Keratinocyte (primary cell): ENCODE results near the gene NANOG. TPM values are rescaled to one million over a fixed set of nuclear protein-coding genes. Genes with fewer than 3 reads are reported as not detected.
"Not testable (repeated sequence)": the region's sequence is repeated elsewhere in the genome, so short reads cannot be mapped to it uniquely, and the experiment has no call there.

ENCODE experiments used
- DNase-seq: peaks from one replicate; pipeline ENCODE4 v3.0.0-alpha.2; 2011; ENCODE audit warnings: low read depth, missing footprints, low spot score
- FAIRE-seq: peaks from 2 replicates; lab custom pipeline; 2011; peaks lifted over from hg19 to GRCh38; lab: Jason Lieb, UNC
- H2AFZ ChIP-seq: 2 replicates; pipeline ENCODE4 v1.6.0; 2012; ENCODE audit warnings: low read length, control low read depth, inconsistent platforms; ENCODE audit not compliant: control insufficient read depth
- H3K27ac ChIP-seq: 2 replicates; pipeline ENCODE4 v1.5.1; 2011; ENCODE audit warnings: low read length; ENCODE audit not compliant: control insufficient read depth, insufficient read depth
- H3K27me3 ChIP-seq: 3 replicates; pipeline ENCODE4 v1.6.0; 2011; ENCODE audit warnings: low read length; ENCODE audit not compliant: control insufficient read depth, insufficient read depth; ENCODE audit errors: extremely low read depth
- H3K36me3 ChIP-seq, 2 experiments: 2 replicates in 1 of 2; 3 replicates in 1 of 2; pipeline ENCODE4 v1.5.1; 2011; ENCODE audit warnings: low read length in 2 of 2, mild to moderate bottlenecking in 1 of 2; ENCODE audit not compliant: control insufficient read depth in 2 of 2, insufficient read depth in 2 of 2; ENCODE audit errors: extremely low read depth in 1 of 2
- H3K4me1 ChIP-seq: 3 replicates; pipeline ENCODE4 v1.5.1; 2011; ENCODE audit warnings: low read length; ENCODE audit not compliant: control insufficient read depth, insufficient read depth; ENCODE audit errors: extremely low read depth
- H3K4me2 ChIP-seq: 3 replicates; pipeline ENCODE4 v1.6.0; 2011; ENCODE audit warnings: low read depth, low read length; ENCODE audit not compliant: control insufficient read depth, insufficient read depth; ENCODE audit errors: extremely low read depth
- H3K4me3 ChIP-seq, 3 experiments: fragments of 200-600 bp in 1 of 3; sonication (generic) in 1 of 3; 2 replicates in 2 of 3; 3 replicates in 1 of 3; pipeline ENCODE4 v1.5.1; 2011 to 2016; ENCODE audit warnings: low read length in 3 of 3, mild to moderate bottlenecking in 3 of 3, control low read depth in 2 of 3, inconsistent platforms in 1 of 3, low read depth in 1 of 3, mixed read lengths in 1 of 3, mixed run types in 1 of 3, moderate library complexity in 1 of 3; ENCODE audit not compliant: control insufficient read depth in 2 of 3, insufficient read depth in 2 of 3; ENCODE audit errors: extremely low read depth in 1 of 3
- H3K79me2 ChIP-seq: 2 replicates; pipeline ENCODE4 v1.6.0; 2012; ENCODE audit warnings: low read length; ENCODE audit not compliant: control insufficient read depth, insufficient read depth
- H3K9ac ChIP-seq: 3 replicates; pipeline ENCODE4 v1.6.0; 2011; ENCODE audit warnings: low read length; ENCODE audit not compliant: control insufficient read depth, insufficient read depth; ENCODE audit errors: extremely low read depth
- H3K9me1 ChIP-seq: 3 replicates; pipeline ENCODE4 v1.6.0; 2011; ENCODE audit warnings: low read length; ENCODE audit not compliant: control insufficient read depth, insufficient read depth; ENCODE audit errors: extremely low read depth
- H3K9me3 ChIP-seq: 2 replicates; pipeline ENCODE4 v1.5.1; 2012; ENCODE audit warnings: low read depth, low read length; ENCODE audit not compliant: control insufficient read depth
- H4K20me1 ChIP-seq: 3 replicates; pipeline ENCODE4 v1.6.0; 2011; ENCODE audit warnings: low read length; ENCODE audit not compliant: control insufficient read depth, insufficient read depth; ENCODE audit errors: extremely low read depth
- EZH2 ChIP-seq: IDR thresholded peaks from one replicate; pipeline ENCODE4 v1.6.1; 2012; ENCODE audit warnings: inconsistent platforms, mild to moderate bottlenecking, low read length, moderate library complexity
- dilution Hi-C: fragments of 300-500 bp; cut with MboI; formaldehyde crosslinking; loops from one replicate; pipeline ENCODE4 v1.7.0; 2020; ENCODE audit warnings: low sequenced_read_pairs; ENCODE audit not compliant: extremely low pct_ligation_motif_present
- polyA minus RNA-seq, 3 experiments: library from RNA; depleted of rRNA, polyadenylated mRNA; stranded (reverse); fragments of >200 nt; gene quantifications; 1 replicate in 1 of 3; 2 replicates in 1 of 3; 3 replicates in 1 of 3; pipeline ENCODE4 v1.2.3, GENCODE V29; 2011
- polyA plus RNA-seq, 5 experiments: library from polyadenylated mRNA; depleted of rRNA in 3 of 5; stranded (reverse) in 3 of 5; stranded (forward) in 1 of 5; unstranded in 1 of 5; fragments of >200 nt; gene quantifications; 1 replicate in 1 of 5; 2 replicates in 3 of 5; 3 replicates in 1 of 5; pipeline versions ENCODE4 v1.2.1 to v1.2.3, GENCODE V29; 2011 to 2012; ENCODE audit warnings: missing spikeins in 2 of 5, low read depth in 1 of 5, low replicate concordance in 1 of 5
- TF ChIP-seq, protein P1 (sequence below), 3 experiments: IDR thresholded peaks in 1 of 3; conservative IDR thresholded peaks in 1 of 3; optimal IDR thresholded peaks in 1 of 3; 2 replicates in 2 of 3; 3 replicates in 1 of 3; pipeline versions ENCODE3 to v1.5.1; 2011; ENCODE audit warnings: low read length in 3 of 3, mild to moderate bottlenecking in 3 of 3, moderate library complexity in 2 of 3, control low read depth in 1 of 3, inconsistent platforms in 1 of 3; ENCODE audit not compliant: insufficient read depth in 2 of 3; ENCODE audit errors: extremely low read depth in 1 of 3

The NANOG gene
- polyA plus RNA-seq: 0.01 TPM in 2 of 3 replicates, not detected in the other
- polyA plus RNA-seq (2011; ENCODE audit: low read depth): not detected
- polyA plus RNA-seq (2011; cell fraction: cytosol; rRNA removed): not detected in 2 replicates
- polyA plus RNA-seq (2011; cell fraction: nucleus; rRNA removed): 0.08 and 0.09 TPM in 2 replicates
- not detected in 2 replicates for polyA plus RNA-seq (2012; ENCODE audit: low replicate concordance)
- polyA minus RNA-seq: 0.10 to 0.13 TPM in 2 of 3 replicates, not detected in the other
- polyA minus RNA-seq (2011; cell fraction: cytosol; rRNA and poly(A)+ RNA removed): not detected
- polyA minus RNA-seq (2011; cell fraction: nucleus; rRNA and poly(A)+ RNA removed): 0.32 TPM in 1 of 2 replicates, not detected in the other

DNA sequence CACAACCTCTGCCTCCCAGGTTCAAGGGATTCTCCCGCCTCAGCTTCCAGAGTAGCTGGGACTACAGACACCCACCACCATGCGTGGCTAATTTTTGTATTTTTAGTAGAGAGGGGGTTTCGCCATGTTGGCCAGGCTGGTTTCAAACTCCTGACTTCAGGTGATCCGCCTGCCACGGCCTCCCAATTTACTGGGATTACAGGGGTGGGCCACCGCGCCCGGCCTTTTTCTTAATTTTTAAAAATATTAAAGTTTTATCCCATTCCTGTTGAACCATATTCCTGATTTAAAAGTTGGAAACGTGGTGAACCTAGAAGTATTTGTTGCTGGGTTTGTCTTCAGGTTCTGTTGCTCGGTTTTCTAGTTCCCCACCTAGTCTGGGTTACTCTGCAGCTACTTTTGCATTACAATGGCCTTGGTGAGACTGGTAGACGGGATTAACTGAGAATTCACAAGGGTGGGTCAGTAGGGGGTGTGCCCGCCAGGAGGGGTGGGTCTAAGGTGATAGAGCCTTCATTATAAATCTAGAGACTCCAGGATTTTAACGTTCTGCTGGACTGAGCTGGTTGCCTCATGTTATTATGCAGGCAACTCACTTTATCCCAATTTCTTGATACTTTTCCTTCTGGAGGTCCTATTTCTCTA, at the start of gene NANOG:
Gene NANOG, plus strand, starts transcription at position 519 of the 645 bp plus-strand sequence. CDS start 213 bp downstream, outside the sequence.
- H2AFZ ChIP-seq, H3K36me3 ChIP-seq, DNase-seq, H3K4me1 ChIP-seq, FAIRE-seq, H3K27ac ChIP-seq, H3K4me3 ChIP-seq, H3K27me3 ChIP-seq, H3K9me3 ChIP-seq, H4K20me1 ChIP-seq, H3K9me1 ChIP-seq, dilution Hi-C loops, H3K79me2 ChIP-seq, H3K9ac ChIP-seq: not testable (repeated sequence)
- H3K4me2 ChIP-seq: peak within 1 kb of the TSS; percentile 22

DNA sequence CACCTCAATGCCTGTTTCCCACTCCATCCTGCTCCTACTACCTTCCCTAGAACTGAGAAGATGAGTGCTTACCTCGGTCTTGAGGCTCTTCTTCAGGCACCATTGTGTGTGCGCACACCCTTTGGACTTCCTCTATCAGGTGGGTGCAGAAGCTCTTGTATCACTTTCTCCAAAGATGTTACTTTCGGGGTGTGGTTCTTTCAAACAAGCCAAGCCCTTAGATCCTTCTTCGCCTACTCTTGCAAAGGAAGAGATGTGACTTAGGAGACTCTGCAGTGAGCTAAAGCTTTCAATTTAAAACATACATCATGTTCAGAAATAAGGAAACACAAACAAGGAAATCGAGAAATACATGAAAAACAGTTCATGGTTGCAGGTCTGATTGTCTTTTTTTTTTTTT, 42.0 kb upstream of the NANOG start, which contains the start of gene CLEC4C:
Gene CLEC4C, minus strand, starts transcription at position 130 of the 400 bp plus-strand sequence. Its CDS starts 27 bp downstream, at position 103.
- no peaks in the 10 kb centered on the region for H3K9me1 ChIP-seq
- DNase-seq (no peak), FAIRE-seq (no peak)
- dilution Hi-C loops: no loop called here
- no peaks in the 10 kb centered on the region for H4K20me1 ChIP-seq
- no peaks in the 10 kb centered on the region for H3K36me3 ChIP-seq
- no peak for TF ChIP-seq EZH2
- TF ChIP-seq, protein P1, sequence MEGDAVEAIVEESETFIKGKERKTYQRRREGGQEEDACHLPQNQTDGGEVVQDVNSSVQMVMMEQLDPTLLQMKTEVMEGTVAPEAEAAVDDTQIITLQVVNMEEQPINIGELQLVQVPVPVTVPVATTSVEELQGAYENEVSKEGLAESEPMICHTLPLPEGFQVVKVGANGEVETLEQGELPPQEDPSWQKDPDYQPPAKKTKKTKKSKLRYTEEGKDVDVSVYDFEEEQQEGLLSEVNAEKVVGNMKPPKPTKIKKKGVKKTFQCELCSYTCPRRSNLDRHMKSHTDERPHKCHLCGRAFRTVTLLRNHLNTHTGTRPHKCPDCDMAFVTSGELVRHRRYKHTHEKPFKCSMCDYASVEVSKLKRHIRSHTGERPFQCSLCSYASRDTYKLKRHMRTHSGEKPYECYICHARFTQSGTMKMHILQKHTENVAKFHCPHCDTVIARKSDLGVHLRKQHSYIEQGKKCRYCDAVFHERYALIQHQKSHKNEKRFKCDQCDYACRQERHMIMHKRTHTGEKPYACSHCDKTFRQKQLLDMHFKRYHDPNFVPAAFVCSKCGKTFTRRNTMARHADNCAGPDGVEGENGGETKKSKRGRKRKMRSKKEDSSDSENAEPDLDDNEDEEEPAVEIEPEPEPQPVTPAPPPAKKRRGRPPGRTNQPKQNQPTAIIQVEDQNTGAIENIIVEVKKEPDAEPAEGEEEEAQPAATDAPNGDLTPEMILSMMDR (optimal IDR thresholded peaks at IDR 0.05 in 1 of 3, IDR thresholded peaks at IDR 0.05 in 1 of 3, conservative IDR thresholded peaks at IDR 0.05 in 1 of 3; ENCODE audit: extremely low read depth in 1 of 3, insufficient read depth in 2 of 3, low read length in 3 of 3): no peak
- no peaks in the 10 kb centered on the region for H3K79me2 ChIP-seq
- H3K4me2 ChIP-seq: no peak within 1 kb of the TSS
- no peak within 1 kb of the TSS for H3K4me3 ChIP-seq
- no peak within 1 kb of the TSS for H2AFZ ChIP-seq
- no peak within 1 kb of the TSS for H3K9ac ChIP-seq
- H3K27ac ChIP-seq: no peak within 1 kb of the TSS
- no peaks in the 10 kb centered on the region for H3K9me3 ChIP-seq
- H3K4me1 ChIP-seq: no peaks in the 10 kb centered on the region
- H3K27me3 ChIP-seq: no peaks in the 10 kb centered on the region
